Stimulated activated CD8-positive, alpha-beta memory T cell treated with anti-CD3 and anti-CD28 coated beads, Interleukin-4, amount 100 ng/mL, for 1 hour (primary cell): ENCODE measurements around the gene COMMD10.
"Not testable (repeated sequence)": the region's sequence is repeated elsewhere in the genome, so short reads cannot be mapped to it uniquely, and the experiment has no call there.

ENCODE experiments used
- DNase-seq, 2 donors: peaks; one replicate each; pipeline ENCODE4 v3.0.0-alpha.2; 2020; ENCODE audit warnings: low read depth in 2 of 2, low spot score in 1 of 2

Gene COMMD10

GRCh38 chr5:116097301-116097700 lies 12.5 kb downstream of the COMMD10 start:
- no peak for DNase-seq

- DNase-seq, result no peak
Observed at GRCh38 chr5:116098998-116099397, 14.2 kb downstream of the COMMD10 start.

GRCh38 chr5:116104941-116105340 lies 20.1 kb downstream of the COMMD10 start:
- DNase-seq, result not testable (repeated sequence)

- DNase-seq, result no peak
Observed at GRCh38 chr5:116115163-116115562, 30.3 kb downstream of the COMMD10 start.

GRCh38 chr5:116130471-116130870 lies 45.6 kb downstream of the COMMD10 start:
- DNase-seq, result no peak

GRCh38 chr5:116130976-116131375 lies 46.2 kb downstream of the COMMD10 start:
- DNase-seq, result no peak

GRCh38 chr5:116133281-116133680 lies 48.5 kb downstream of the COMMD10 start:
- no peak for DNase-seq

GRCh38 chr5:116135344-116135743 lies 50.5 kb downstream of the COMMD10 start:
- no peak for DNase-seq

- no peak for DNase-seq
Observed at GRCh38 chr5:116137544-116138378, 52.9 kb downstream of the COMMD10 start.

GRCh38 chr5:116142495-116142894 lies 57.7 kb downstream of the COMMD10 start:
- no peak for DNase-seq

- no peak for DNase-seq
Observed at GRCh38 chr5:116144103-116144502, 59.3 kb downstream of the COMMD10 start.

GRCh38 chr5:116144991-116145390 lies 60.2 kb downstream of the COMMD10 start:
- DNase-seq, result no peak

GRCh38 chr5:116145416-116145815 lies 60.6 kb downstream of the COMMD10 start:
- no peak for DNase-seq

GRCh38 chr5:116152169-116152568 lies 67.3 kb downstream of the COMMD10 start:
- no peak for DNase-seq

GRCh38 chr5:116153687-116154174 lies 68.9 kb downstream of the COMMD10 start:
- no peak for DNase-seq

GRCh38 chr5:116154252-116154651 lies 69.4 kb downstream of the COMMD10 start:
- no peak for DNase-seq

GRCh38 chr5:116154931-116155330 lies 70.1 kb downstream of the COMMD10 start:
- no peak for DNase-seq

- DNase-seq, result no peak
Observed at GRCh38 chr5:116157902-116158301, 73.1 kb downstream of the COMMD10 start.

GRCh38 chr5:116159006-116159405 lies 74.2 kb downstream of the COMMD10 start:
- no peak for DNase-seq

GRCh38 chr5:116174111-116174510 lies 89.3 kb downstream of the COMMD10 start:
- no peak for DNase-seq

GRCh38 chr5:116176121-116176520 lies 91.3 kb downstream of the COMMD10 start:
- DNase-seq, result no peak

GRCh38 chr5:116178925-116179324 lies 94.1 kb downstream of the COMMD10 start:
- DNase-seq, result no peak

GRCh38 chr5:116209166-116209565 lies 124.3 kb downstream of the COMMD10 start:
- DNase-seq, result no peak
